GM19239 (cell line): ENCODE data around the gene CAMK2A.

ENCODE experiments used
- DNase-seq: peaks from one replicate; pipeline ENCODE4 v3.0.0; 2011; ENCODE audit warnings: low spot score; ENCODE audit not compliant: insufficient read length
- FAIRE-seq: peaks from 2 replicates; lab custom pipeline; 2011; peaks lifted over from hg19 to GRCh38; lab: Jason Lieb, UNC

CAMK2A gene

DNA sequence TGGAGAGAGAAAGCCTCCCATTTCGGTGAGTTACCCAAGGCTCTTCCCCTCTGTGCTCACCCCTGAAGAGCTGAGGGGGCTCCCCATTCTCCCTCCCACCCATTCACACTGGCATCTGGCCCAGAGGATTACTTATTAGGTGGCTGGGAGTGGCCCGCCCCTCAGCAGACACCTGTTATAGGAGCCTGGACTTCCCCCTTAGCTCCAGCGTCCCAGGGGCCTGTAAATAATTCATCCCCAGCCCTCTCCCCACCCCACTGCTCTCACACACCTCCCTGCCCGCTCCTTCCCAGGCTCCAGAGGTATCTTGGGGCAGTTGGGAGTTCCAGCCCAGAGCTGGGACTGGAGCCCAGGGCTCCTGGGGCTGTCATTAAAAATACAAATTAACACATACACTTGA, 111.3 kb downstream of the CAMK2A start:
- no peak for FAIRE-seq
- no peak for DNase-seq

DNA sequence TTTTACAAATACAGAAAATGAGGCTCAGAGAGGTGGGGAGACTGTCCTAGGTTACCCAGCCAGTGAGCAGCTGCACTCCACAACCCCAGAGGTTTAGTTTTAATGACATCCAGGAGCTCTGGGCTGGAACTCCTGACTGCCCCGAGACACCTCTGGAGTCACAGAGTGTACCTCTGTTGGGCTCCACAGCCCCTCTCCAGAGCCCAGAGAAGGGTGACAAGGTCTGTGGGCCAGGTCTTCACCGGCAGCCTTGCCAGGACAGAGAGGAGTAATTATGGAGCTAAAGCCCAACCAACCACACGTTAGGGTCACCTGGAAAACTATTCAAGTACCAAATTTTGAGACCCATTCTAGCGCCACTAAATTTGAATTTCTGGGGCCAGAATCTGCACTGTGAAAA, 111.9 kb downstream of the CAMK2A start:
- FAIRE-seq = no peak
- DNase-seq = no peak

DNA sequence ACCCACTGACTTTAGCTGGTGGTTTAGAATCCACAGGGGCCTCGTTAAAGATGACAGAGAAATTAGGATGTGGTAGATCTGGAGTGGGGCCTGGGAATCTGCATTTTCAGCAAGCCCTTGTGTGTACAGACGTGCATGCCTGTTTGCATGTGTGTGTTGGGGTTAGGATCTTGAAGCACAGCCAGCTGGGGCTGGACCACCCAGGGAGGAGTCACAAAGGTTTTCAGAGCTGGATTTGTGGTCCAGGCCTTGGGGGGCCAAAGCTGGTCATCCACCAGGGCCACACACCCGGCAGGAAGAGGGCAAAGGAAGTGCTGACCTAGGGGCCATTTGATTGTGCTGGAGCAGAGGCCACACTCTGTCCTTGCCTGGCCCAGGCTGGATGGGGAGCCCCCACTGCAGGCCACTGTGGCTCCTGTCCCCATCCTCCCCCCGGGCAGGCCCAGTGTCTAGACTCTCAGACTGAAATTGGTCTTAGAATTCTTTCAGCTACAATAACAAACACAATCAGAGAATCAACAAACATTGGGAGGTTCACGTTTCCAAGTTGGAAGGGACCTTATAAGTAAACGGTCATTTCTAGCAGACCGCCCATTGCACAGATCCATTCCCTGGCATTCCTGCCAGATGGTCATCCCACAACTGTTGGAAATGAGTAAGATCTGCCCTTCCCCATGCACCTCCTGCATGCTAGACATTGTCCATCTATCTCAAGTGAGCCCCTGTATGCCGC, 112.7 kb downstream of the CAMK2A start:
- FAIRE-seq = no peak
- DNase-seq = no peak

DNA sequence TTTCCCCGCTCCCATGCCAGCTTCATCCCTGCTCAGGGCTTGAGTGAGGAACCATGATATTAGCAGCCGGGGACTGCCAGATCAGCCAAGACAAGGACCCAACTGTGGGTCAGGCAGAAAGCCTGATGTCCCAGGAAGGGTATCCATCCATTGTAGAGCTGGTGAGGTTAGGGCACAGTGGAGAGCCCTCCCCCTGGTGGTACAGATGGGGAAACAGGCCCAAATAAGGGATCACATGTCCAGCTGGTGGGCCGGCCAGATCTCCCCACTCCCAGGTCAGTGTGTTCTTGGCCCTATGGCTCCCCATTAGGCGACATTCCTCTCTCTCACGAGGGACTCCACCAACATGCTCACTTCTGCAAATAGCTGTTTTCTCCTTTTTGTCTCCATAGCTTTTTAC, 114.0 kb downstream of the CAMK2A start:
- FAIRE-seq (no peak), DNase-seq (no peak)

DNA sequence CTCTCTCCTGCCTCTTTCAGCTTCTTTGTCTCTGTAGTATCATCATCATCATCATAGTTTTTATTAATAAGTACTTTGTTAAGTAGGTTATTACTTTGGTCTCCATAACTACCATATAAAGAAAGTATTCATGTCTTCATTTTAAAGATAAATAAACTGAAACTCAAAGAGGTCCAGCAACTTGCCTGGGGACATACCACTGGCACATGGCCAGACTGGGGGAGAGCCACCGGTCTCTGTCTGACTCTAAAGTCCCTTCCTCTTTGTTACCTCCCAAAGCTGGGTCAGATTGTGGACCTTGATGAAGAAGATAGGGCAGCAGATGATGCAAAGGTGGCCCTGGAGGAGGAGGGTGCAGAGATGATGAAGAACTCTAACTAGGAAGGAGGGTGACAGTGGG, 114.5 kb downstream of the CAMK2A start:
- no peak for FAIRE-seq

DNA sequence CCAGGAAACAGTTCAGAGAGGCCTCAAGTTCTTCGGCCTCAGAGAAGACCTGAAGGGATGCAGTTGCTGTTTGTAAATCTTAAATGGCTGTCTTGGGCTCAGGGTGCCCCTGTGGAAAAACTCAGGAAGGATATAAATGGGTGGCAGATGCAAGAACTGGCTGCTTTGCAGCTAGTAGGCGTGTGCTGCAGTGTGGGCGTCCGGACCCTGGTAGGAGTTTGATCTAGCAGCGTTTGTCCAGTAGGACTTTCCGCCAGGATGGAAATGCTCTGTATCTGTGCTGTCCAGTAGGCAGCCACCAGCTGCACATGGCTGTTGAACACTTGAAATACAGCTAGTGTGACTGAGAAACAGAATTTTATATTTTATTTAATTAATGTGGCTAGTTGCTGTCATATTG, 115.3 kb downstream of the CAMK2A start:
- no peak for FAIRE-seq

More for the DNA sequence above, 114.5 kb downstream of the CAMK2A start:
- no peak for DNase-seq

DNA sequence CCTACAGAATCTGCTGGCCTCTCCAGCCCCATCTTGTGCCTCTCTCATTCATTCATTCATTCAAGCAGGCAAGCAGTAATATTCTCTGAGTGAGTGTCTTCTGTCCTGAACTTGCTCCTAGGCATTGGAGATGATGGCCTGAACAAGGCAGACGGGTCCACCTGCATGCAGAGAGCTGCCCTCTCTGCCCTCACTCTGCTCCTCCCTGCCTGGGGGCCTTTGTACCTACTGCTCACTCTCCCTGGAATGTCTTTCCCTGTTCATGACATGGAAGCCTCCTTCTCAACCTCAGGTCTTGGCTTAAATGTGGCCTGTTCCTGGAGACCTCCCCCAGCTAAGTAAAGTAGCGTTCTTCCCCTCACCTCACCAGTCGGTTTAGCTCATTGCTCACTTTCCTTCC, 116.4 kb downstream of the CAMK2A start:
- FAIRE-seq = no peak

More for the DNA sequence above, 115.3 kb downstream of the CAMK2A start:
- no peak for DNase-seq

DNA sequence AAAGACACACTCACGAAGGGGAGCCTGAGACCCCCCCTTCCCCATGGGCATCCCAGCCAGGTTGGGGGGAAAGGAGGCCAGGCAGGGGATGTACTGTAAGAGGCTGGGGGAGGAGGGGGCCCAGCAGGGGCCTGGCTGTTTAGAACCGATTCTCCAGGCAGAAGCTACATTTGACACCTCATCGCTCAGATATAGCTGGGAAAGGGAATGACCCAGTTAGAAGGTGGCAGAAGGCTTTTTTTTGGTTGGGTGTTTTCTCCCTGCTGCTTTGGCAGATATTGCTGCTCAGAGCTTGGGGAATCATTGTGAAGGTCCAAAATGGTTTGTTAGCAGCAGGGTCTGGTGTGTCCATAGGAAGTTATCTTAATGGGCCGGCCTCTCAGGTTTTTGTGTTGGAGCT, 117.0 kb downstream of the CAMK2A start:
- FAIRE-seq (no peak), DNase-seq (no peak)

More for the DNA sequence above, 116.4 kb downstream of the CAMK2A start:
- DNase-seq = no peak

DNA sequence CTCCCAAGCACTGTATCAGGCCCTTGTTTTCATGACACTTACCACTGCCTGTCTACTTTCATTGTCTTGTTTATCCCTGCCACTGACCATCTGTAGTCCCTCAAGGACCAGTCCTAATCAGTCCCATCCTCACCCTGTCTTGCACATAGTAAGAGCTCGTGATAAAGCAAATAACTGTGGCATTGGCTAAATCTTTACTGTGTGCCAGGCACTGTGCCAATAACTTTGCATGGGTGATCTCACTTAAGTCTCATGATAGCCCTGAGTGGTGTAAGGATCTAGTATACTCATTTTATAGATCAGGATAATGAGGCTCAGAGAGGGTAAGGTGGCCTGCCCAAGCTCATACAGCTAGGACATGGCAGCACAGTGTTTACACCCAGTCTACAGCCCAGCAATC, 117.4 kb downstream of the CAMK2A start:
- no peak for FAIRE-seq
- no peak for DNase-seq
